GM19239 (cell line): ENCODE measurements around the gene CCDC86.
"Not testable (repeated sequence)": the region's sequence is repeated elsewhere in the genome, so short reads cannot be mapped to it uniquely, and the experiment has no call there.

ENCODE experiments used
- DNase-seq: peaks from one replicate; pipeline ENCODE4 v3.0.0; 2011; ENCODE audit warnings: low spot score; ENCODE audit not compliant: insufficient read length
- FAIRE-seq: peaks from 2 replicates; lab custom pipeline; 2011; peaks lifted over from hg19 to GRCh38; lab: Jason Lieb, UNC

CCDC86 gene

GRCh38 chr11:60841797-60842667 lies at the start of gene CCDC86:
Gene CCDC86, plus strand, starts transcription at chr11:60842113. Its CDS starts 12 bp downstream, at chr11:60842125.
- peak; percentile 95 for FAIRE-seq
- peak; percentile 97 for DNase-seq

- DNase-seq (no peak), FAIRE-seq (no peak)
Measured at GRCh38 chr11:60792521-60792920, 49.4 kb upstream of the CCDC86 start.

DNA sequence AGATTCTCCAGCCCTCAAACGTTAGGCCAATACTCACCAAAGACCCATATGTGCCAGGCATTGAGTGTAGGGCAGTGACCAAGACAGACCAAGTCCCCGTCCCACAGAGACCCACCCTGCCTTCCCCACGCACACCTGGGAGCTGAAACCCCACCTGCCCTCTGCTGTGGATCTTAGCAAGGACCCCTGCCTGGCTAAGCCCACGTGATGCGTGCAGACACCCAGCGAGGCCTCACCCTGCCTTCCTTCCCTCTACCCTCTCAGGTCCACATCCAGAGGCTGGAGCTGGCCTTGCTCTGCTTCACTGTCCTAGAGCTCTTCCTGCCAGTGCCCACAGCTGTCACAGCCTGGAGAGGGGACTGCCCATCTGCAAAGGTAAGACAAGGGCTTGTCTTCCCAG lies 46.6 kb upstream of the CCDC86 start:
- no peak for FAIRE-seq
- no peak for DNase-seq

DNA sequence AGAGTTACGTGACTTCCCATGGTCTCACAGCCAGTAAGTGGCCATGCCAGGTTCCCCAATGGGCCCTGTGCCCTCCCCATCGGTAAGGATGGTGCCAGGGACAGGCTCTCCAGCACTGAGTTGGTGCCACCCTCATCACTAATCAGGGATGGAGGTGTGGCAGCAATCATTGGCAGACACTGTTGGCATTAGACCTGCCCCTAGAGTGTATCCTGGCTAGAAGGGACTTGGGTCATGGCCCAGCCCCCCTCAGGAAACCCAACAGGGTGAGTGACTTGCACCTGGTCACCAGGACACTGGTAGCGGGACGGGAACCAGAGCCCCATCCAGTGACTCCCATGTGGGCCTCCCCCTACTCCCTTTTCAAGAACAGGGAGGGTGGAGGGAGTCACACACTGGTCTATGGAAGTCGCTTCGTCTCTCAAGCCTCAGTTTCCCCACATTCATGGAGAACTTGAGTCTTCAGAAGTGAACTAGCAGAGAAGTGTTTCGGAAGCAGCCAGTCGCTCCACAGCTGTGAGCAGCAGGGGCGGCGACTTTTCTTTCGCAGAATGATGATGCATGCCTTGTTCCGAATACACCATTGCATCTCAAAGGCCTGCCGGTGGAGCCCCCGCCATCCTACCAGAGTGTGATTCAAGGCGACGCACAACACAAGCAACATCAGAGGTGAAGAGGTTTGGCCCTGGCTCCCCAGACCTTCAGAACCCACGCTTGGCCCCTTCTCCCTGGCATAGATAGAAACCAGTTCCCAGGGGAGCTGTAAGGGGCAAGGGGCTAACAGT lies 43.9 kb upstream of the CCDC86 start:
- DNase-seq: no peak

GRCh38 chr11:60798631-60799030 lies 43.3 kb upstream of the CCDC86 start:
- FAIRE-seq (no peak), DNase-seq (no peak)

More for the DNA sequence above, 43.9 kb upstream of the CCDC86 start:
- FAIRE-seq: no peak

DNA sequence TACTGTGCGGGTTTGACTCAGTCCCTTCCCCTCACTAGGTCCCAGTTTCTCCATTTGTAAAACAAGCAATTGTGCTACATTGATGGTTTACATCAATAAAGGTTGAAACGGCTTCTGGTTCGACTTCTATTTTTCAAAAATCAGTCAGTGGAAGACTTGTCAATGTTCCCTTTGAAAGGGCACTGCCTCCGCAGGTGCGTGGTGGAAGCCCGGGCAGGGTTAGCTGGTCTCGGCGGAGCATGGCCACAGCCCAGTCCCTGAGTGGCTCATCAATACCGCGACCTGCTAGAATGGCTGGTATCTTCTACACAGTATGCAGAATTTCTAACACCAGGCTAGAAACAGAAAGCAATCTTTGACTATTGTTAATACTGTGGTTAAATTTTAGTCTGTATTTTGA lies 40.7 kb upstream of the CCDC86 start:
- DNase-seq (no peak), FAIRE-seq (no peak)

DNA sequence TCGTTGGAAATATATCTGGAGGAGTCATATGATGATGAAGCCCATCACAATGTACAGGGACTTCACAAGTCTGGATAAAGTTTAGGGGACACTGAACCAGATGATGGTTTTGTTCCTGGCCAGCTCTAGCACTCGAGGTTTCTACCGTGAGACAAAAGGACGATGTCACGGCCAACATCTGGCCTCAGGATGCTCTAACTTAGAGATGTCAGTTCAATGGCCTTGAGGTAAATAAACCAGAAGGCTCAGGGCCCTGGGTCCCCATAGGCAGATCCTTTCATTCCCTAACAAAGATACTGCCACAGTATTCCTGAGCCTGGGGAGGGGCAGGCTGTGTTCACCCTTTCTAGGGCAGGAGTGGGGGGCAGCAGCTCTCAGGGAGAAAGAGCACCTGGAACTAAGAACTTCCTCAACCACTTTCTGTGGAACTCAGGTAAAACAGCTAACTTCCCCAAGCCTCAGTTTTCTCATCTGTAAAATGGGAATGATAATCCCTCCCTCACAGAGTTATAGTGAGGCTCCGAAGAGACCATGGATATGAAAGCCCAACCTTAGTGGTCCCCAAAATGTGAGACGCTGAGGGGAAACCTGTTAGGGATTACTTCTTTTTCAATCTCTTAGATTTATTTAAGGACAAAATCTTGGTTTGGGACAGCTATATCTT lies 38.5 kb upstream of the CCDC86 start:
- no peak for DNase-seq

GRCh38 chr11:60809249-60809648 lies 32.7 kb upstream of the CCDC86 start:
- DNase-seq (no peak), FAIRE-seq (no peak)

More for the DNA sequence above, 38.5 kb upstream of the CCDC86 start:
- no peak for FAIRE-seq

- no peak for FAIRE-seq
- no peak for DNase-seq
Measured at GRCh38 chr11:60809691-60810090, 32.2 kb upstream of the CCDC86 start.

GRCh38 chr11:60810151-60810550 lies 31.8 kb upstream of the CCDC86 start:
- FAIRE-seq (no peak), DNase-seq (no peak)

DNA sequence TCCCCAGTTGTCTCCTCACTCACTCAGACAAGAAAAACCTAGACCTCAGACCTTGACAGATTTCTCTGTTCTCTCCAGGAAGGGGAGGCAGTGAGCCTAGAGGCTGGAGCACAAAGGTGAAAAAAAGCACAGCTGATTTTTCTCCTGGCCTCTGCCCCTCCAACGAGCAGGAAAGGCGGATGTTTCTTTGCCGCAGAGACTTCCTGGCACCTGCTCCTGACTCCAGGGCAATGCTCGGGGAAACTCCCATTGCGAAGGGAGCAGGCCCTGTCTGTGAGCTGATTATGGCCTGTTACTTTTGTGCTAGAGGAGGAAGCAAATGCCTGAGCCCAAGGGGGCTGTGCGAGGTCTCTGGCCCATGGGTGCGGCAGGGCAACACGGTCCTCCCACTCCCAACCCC lies 31.3 kb upstream of the CCDC86 start:
- FAIRE-seq (no peak), DNase-seq (no peak)

DNA sequence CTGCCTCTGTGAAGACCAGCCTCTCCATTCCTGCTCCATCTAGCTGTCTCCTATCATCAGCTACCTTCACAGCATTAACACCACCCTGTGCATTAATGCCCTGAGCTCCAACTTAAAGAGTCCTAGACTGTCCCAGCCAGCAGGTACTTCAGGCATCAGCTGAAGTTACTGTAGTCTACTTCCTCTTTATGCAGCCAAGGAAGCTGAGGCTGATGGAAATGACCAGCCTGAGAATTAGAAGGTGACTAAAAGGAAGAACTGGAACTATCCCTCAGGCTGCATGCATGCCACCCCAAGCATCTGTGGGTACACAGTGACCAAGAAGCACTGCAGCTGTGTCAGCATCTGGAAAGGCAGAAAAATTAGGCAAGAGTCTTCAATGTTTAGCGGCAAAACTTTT lies 28.6 kb upstream of the CCDC86 start:
- no peak for FAIRE-seq
- DNase-seq: no peak

DNA sequence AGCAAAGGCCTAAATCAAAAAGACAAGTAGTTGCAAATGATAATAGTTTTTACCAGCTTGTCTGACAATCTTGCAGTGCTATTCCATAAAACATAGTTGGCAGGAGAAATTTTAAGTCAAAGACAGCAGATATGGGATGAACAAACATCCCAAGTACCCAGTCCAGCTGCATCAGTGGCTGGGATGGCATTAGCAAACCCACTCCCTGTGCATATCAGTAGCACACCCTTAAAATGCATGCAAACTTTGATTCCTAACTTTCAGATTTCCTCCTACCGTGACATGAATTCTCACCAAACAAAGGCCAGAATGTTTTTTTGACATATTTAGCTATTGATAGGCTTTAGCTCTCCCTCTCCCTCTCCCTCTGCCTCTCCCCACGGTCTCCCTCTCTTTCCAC lies 27.8 kb upstream of the CCDC86 start:
- FAIRE-seq (no peak), DNase-seq (no peak)

DNA sequence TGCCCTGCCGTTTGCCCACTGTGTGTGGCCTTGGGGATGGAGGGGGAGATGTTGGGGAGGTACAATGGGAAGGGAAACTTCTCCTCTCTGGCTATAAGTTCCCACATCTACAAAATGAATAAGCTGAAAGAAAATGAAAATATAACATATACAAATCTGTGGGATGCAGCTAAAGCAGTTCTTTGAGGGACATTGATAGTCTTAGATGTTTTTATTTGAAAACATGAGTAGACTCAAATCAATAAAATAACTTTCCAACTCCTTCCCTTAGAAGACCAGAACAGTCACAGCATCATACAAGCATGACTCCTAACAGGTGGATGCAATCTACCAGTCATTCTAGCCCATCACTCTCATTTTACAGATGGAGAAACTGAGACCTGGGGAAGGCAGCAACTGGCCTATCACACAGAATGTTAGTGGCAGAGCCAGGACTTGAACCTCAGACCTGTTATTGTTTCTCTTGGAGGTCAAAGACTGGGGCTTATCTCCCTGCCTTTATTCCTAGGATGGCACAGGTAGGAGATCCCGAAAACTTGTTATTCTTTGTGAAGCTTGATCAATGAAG lies 25.2 kb upstream of the CCDC86 start:
- FAIRE-seq: no peak
- DNase-seq: no peak

- DNase-seq (no peak), FAIRE-seq (no peak)
Measured at GRCh38 chr11:60818057-60818456, 23.9 kb upstream of the CCDC86 start.

DNA sequence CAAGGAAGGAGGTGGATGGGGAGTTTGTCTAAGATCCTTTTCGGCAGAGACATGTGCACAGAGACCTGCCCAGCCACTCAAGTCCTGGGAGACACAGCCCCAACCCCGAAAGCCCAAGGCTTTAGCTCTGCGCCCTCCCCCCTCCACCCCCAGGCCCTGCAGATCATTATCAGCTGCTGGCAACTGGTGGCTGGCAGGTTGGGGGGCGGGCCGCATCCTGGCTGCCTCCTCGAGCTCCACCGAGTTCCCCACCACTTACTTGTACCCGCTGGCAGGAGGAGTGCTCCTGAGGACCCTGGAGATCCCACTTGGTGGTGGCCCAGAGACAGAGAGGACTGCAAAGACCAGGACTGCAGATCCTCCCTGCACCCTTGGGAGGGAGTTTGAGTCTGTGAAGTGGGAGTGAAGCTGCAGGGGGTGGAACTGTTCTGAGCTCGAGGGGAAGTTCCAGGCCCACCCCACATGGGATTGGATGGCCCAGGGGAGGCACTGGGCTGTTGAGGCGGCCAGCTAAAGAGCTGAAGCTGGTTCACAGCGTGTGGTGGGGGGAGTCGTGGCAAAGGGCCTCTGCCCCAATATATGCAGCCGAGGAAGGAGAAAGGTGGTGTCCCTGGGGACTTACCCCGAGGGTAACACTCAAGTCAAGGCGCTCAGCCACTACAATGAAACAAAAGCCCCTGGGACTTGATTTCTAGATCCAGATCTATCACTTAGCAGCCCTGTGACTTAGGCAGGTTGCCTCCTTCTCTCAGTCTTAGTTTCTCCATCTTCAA lies 19.9 kb upstream of the CCDC86 start:
- DNase-seq (no peak), FAIRE-seq (no peak)

- not testable (repeated sequence) for DNase-seq
Measured at GRCh38 chr11:60823745-60824306, 18.1 kb upstream of the CCDC86 start.

DNA sequence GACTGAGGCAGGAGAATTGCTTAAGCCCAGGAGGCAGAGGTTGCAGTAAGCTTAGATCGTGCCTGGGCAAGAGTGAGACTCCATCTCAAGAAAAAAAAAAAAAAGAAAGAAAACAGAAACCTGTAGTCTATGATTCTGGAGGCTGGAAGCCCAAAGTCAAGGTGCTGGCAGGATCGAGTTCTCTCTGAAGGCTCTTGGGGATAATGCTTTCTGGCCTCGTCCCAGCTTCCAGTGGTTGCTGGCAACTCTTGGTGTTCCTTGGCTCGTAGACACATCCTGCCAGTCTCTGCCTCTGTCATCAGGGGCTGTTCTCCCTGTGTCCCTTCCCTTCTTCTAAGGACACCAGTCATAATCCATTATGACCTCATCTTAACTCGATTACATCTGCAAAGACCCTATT lies 16.8 kb upstream of the CCDC86 start:
- DNase-seq: no peak
- FAIRE-seq: no peak

More at GRCh38 chr11:60823745-60824306, 18.1 kb upstream of the CCDC86 start:
- not testable (repeated sequence) for FAIRE-seq

- FAIRE-seq (no peak), DNase-seq (no peak)
Measured at GRCh38 chr11:60825790-60826189, 16.1 kb upstream of the CCDC86 start.
